Measurements from ENCODE around the gene CABP7.

DNA sequence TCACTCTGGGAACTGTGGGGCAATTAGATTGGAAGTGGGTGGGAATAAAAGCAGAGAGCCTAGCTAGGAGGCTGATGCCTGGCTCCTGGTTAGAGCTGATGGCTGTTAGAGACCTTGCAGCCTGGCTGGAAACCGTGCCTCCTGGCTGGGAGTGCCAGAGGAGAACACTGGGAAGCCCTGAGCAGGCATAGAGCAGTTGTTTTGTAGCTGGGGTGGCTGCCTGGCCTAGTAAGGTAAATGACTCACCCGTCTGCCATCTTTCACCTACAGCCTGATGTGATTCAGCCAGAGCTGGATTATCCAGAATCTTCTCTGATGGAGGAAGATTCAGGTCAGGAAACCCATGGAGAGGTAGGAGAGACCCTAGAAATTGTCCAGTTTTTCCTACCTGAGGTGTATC is 53.4 kb downstream of the CABP7 start:
- TF ChIP-seq, protein P1, sequence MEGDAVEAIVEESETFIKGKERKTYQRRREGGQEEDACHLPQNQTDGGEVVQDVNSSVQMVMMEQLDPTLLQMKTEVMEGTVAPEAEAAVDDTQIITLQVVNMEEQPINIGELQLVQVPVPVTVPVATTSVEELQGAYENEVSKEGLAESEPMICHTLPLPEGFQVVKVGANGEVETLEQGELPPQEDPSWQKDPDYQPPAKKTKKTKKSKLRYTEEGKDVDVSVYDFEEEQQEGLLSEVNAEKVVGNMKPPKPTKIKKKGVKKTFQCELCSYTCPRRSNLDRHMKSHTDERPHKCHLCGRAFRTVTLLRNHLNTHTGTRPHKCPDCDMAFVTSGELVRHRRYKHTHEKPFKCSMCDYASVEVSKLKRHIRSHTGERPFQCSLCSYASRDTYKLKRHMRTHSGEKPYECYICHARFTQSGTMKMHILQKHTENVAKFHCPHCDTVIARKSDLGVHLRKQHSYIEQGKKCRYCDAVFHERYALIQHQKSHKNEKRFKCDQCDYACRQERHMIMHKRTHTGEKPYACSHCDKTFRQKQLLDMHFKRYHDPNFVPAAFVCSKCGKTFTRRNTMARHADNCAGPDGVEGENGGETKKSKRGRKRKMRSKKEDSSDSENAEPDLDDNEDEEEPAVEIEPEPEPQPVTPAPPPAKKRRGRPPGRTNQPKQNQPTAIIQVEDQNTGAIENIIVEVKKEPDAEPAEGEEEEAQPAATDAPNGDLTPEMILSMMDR (IDR thresholded peaks at IDR 0.05): no peak
- no peak for TF ChIP-seq POLR2A (IDR thresholded peaks at IDR 0.05)
- no peak for TF ChIP-seq EP300 (IDR thresholded peaks at IDR 0.05)

All from tibial nerve (tissue), 4 donors.